Measurements from ENCODE around the gene PSMD1.
"Not testable (repeated sequence)": the region's sequence is repeated elsewhere in the genome, so short reads cannot be mapped to it uniquely, and the experiment has no call there.

The PSMD1 gene

DNA sequence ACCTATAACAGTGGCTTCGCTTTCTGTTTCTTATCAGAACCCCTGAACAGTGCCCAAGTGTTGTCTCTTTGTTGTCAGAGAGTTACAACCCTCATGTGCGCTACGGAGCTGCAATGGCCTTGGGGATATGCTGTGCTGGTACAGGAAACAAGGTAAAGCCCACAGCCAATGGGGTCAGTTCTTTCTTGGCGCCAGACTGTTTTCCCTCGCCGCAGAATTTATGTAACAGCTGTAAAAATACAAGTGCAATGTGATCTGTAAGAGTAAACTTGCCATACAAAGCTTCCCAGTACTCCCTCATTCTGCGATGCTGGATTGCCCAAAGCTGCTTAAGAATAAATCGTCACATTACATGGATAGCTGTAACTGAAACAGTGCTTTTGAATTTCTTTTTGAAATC lies 82.0 kb downstream of the PSMD1 start:
- no peak for DNase-seq (ENCODE audit: low read depth, low spot score)
- TF ChIP-seq, protein P1, sequence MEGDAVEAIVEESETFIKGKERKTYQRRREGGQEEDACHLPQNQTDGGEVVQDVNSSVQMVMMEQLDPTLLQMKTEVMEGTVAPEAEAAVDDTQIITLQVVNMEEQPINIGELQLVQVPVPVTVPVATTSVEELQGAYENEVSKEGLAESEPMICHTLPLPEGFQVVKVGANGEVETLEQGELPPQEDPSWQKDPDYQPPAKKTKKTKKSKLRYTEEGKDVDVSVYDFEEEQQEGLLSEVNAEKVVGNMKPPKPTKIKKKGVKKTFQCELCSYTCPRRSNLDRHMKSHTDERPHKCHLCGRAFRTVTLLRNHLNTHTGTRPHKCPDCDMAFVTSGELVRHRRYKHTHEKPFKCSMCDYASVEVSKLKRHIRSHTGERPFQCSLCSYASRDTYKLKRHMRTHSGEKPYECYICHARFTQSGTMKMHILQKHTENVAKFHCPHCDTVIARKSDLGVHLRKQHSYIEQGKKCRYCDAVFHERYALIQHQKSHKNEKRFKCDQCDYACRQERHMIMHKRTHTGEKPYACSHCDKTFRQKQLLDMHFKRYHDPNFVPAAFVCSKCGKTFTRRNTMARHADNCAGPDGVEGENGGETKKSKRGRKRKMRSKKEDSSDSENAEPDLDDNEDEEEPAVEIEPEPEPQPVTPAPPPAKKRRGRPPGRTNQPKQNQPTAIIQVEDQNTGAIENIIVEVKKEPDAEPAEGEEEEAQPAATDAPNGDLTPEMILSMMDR (IDR thresholded peaks at IDR 0.05; ENCODE audit: insufficient read depth, low read length, missing control alignments), result no peak
- no peak overlapping the region for H3K4me3 ChIP-seq (ENCODE audit: low read depth, low read length)
- ChIA-PET CTCF (interaction anchor here (1.1 kb wide), 1 partner anchor 11 kb away, joined by 3 read pairs; no protein-coding TSS in a partner anchor), POLR2A (no interaction called here)

DNA sequence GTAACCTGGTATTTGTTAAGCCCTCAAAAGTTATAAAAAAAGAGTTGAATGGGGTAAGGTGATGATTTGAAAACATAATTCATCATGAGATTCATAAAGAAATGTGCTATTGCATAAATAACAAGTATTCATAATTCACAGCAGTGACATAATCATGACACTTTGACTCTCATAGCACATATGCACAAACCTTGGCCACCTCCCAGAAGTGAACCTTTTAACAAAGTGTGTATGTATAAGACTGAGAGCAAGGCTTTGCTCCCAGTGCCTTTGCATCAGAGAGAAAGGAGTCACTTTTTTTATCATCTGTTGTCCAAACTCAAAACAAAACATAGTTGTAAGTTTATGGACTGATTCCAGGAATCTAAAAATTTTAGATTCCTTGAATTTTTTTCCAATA lies 83.1 kb downstream of the PSMD1 start:
- no peak for DNase-seq (ENCODE audit: low read depth, low spot score)
- no peak overlapping the region for H3K4me3 ChIP-seq (ENCODE audit: low read depth, low read length)
- POLR2A ChIA-PET, result no interaction called here
- TF ChIP-seq, protein P1 (IDR thresholded peaks at IDR 0.05; ENCODE audit: insufficient read depth, low read length, missing control alignments), result no peak
- CTCF ChIA-PET, result no interaction called here

DNA sequence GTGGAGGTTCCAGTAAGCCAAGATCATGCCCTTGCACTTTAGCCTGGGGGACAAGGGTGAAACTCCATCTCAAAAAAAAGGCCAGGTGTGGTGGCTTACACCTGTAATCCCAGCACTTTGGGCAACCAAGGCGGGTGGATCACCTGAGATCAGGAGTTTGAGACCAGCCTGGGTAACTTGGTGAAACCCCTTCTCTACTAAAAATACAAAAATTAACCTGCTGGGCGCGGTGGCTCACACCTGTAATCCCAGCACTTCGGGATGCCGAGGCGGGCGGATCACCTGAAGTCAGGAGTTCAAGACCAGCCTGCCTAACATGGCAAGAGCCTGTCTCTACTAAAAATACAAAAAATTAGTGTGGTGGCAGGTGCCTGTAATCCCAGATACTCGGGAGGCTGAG lies 84.1 kb downstream of the PSMD1 start:
- POLR2A ChIA-PET; CTCF ChIA-PET; H3K4me3 ChIP-seq (ENCODE audit: low read depth, low read length); DNase-seq (ENCODE audit: low read depth, low spot score): not testable (repeated sequence)

DNA sequence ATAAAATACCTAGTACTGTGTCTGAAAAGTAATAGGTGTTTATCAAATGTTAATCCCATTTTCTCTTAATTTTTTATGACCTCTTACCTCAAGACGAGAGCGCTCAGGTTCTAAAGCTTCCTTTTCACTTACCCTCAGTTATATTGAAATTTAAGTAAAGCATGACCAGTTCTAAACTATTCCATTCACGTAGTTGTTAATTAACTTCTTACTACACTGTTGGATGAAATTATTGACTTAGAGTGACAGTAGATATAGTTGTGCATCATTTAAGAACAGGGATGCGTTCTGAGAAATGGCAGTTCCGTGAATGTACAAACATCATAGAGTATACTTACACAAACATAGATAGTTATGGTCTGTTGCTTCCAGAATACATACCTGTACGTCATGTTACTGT lies 88.2 kb downstream of the PSMD1 start:
- TF ChIP-seq, protein P1 (IDR thresholded peaks at IDR 0.05; ENCODE audit: insufficient read depth, low read length, missing control alignments), result no peak
- CTCF ChIA-PET, result no interaction called here
- no peak for DNase-seq (ENCODE audit: low read depth, low spot score)
- POLR2A ChIA-PET, result no interaction called here
- H3K4me3 ChIP-seq (ENCODE audit: low read depth, low read length), result no peak overlapping the region

DNA sequence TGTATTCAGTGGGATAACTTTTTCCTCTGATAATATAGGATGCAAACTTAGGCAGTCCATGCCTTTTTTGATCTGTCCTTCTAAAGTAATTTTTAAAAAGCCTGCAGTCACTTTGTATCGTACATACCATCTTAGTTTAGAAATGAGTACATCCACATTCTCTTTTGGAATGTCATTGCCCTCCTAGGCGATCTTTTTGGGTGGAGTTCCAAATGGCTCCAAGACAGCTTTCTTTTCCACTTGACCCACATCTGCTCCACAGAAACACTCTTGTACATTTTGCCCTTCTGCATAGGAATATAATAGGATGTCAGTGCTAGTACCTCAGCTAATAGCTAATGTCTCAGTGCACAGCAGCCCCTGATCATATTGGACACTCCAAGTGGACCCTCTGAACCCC lies 90.0 kb downstream of the PSMD1 start:
- TF ChIP-seq, protein P1 (IDR thresholded peaks at IDR 0.05; ENCODE audit: insufficient read depth, low read length, missing control alignments), result no peak
- CTCF ChIA-PET, result interaction anchor here (2.0 kb wide), 1 partner anchor 9 kb away, joined by 8 read pairs; no protein-coding TSS in a partner anchor
- DNase-seq (ENCODE audit: low read depth, low spot score), result no peak
- no peak overlapping the region for H3K4me3 ChIP-seq (ENCODE audit: low read depth, low read length)
- POLR2A ChIA-PET, result no interaction called here

DNA sequence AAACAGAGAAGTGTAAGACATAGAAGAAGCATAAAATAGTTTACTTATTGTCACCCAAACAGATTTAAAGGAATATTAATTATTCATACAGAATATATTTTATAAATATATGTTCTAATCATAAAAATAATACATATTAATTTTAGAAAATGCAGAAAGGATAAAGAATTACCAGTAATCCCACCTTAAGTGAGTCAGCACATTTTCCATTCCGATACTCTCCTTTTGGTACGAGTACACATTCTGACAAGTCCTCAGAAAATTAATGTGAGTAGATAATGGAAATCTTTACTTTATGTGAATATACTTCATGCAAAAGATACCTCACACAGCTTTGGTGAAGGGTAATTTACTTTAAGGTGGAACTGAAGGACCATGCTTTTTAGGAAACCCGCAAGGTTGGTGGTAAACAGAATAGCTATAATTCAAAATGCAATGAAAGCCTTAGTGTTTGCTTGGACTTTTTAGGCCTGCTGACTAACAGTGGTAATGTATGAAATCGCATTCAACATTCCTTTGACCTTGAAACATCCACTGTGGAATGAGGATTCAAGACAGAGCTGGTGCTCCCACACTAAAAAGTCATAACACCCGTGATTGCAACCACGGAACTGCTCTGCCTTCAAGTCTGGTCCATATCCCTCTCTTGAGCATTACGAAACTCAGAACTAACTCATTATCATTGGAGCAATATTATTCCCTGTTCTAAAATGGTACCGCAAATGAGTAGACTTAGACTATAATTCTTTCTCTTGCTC lies 96.3 kb downstream of the PSMD1 start:
- POLR2A ChIA-PET, result interaction anchor here (0.7 to 1.0 kb wide), 2 partner anchors 9 to 34 kb away, joined by 4 read pairs; no protein-coding TSS in a partner anchor
- peak; percentile 82 for DNase-seq (ENCODE audit: low read depth, low spot score)
- CTCF ChIA-PET, result interaction anchor here (1.0 kb wide), 1 partner anchor 297 kb away, joined by 3 read pairs; no protein-coding TSS in a partner anchor
- TF ChIP-seq, protein P1 (IDR thresholded peaks at IDR 0.05; ENCODE audit: insufficient read depth, low read length, missing control alignments), result no peak
- no peak overlapping the region for H3K4me3 ChIP-seq (ENCODE audit: low read depth, low read length)

DNA sequence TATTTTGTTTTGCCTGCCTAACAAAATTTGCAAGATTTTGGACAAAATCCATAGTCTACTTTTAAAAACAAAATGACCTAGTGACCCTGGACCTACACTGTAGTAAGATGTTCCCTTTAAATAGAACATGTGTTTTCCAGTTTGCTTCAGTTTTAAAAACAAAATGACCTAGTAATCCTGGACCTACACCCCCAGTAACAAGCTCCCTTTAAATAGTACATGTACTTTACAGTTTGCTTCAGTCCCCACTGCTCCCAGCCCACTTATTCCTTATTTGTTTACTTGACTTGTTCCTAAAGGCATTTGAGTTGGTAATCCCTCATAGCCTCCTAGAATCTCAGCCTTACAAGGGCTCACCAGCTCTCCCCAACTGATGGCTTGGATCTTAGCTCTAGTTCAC lies 102.6 kb downstream of the PSMD1 start:
- TF ChIP-seq, protein P1 (IDR thresholded peaks at IDR 0.05; ENCODE audit: insufficient read depth, low read length, missing control alignments), result no peak
- CTCF ChIA-PET, result interaction anchor here (1.2 to 1.5 kb wide), 3 partner anchors 11 to 55 kb away, joined by 4 to 8 read pairs (median 5); no protein-coding TSS in a partner anchor
- DNase-seq (ENCODE audit: low read depth, low spot score), result no peak
- POLR2A ChIA-PET, result no interaction called here
- no peak overlapping the region for H3K4me3 ChIP-seq (ENCODE audit: low read depth, low read length)

Measured in AG04449 (cell line).